ENCODE results near the gene AGPAT2. TPM values are rescaled to one million over a fixed set of nuclear protein-coding genes. Genes with fewer than 3 reads are reported as not detected.

AGPAT2 gene
- total RNA-seq, 1 donor from 2014 or later: 2.4 TPM

DNA sequence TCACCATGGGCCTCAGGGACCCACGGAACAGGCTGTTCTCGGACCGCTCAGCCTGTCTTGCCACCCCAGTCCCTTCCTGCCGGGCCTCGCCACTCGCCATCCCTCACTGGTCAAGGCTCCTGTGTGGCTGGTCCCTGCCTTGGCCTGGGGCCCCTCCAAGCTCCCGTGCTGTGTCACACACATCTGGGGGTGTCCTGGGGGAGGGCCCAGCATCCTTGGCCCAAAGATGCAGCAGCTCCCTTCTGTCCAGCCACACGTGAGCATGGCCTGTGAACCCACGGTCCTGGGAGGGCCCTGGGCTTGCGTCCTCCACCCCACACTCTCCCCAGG, 25.0 kb downstream of the AGPAT2 start:
- Histone ChIP-seq H3K4me1 (peaks cover 10% of the 10 kb centered on the region), H3K36me3 (no peaks in the 10 kb centered on the region), H2AFZ (replicated peaks) (no peak overlapping the region), H3K9me3 (ENCODE audit: low read depth) (no peaks in the 10 kb centered on the region), H4K20me1 (ENCODE audit: low read depth) (no peaks in the 10 kb centered on the region), H3K4me2 (no peak overlapping the region), H3F3A (ENCODE audit: low read depth) (peaks cover 15% of the 10 kb centered on the region), H3K79me2 (ENCODE audit: low read depth) (no peaks in the 10 kb centered on the region), H3K9ac (no peak overlapping the region), H3K4me3 (no peak overlapping the region), H3K27me3 (peaks cover 21% of the 10 kb centered on the region), H3K27ac (no peak overlapping the region)
- TF ChIP-seq EZH2phosphoT487 (IDR thresholded peaks at IDR 0.05): no peak
- H3K4me1 Mint-ChIP-seq: peaks cover 7% of the 10 kb centered on the region
- H3K9me3 Mint-ChIP-seq: peaks cover 2% of the 10 kb centered on the region
- H3K4me3 Mint-ChIP-seq: no peak overlapping the region
- DNase-seq (ENCODE audit: low spot score): no peak
- no peak overlapping the region for H3K27ac Mint-ChIP-seq
- no peaks in the 10 kb centered on the region for H3K36me3 Mint-ChIP-seq
- H3K27me3 Mint-ChIP-seq (ENCODE audit: insufficient read depth, low read depth): peaks cover 4% of the 10 kb centered on the region

DNA sequence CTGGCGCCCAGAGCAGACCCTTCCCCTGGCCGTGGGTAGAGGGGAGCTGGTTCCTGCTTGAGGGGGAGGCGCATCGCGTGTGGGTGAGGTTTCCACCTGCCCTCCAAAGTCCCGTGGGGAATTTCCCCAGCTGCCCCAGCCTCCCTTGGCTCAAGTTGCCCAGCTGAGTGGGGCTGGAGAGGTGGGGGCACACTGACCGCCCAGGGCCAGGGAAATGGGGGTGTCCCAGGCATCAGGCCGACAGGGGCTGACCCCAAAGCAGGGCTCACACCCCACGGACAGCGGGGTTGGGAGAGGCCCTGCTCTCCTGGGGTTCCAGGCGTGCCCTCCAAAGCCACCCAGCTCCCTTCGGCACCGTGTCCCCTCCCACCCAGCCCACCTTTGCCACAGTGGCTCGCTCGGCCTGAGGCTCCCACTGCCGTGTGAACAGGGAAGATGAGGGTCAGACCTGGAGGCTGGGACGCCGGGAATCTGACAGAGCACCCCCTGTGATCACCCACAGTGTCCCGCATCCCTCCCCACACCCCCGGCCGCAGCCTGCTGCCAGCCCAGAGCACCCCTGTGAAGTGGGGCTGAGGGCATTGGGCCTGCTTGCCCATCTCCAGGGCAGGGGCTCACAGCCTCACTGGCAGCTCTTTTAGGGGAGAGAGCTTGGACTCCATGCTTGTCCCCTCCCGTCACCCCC, 25.5 kb downstream of the AGPAT2 start:
- H3K9ac ChIP-seq: no peak overlapping the region
- no peak overlapping the region for H2AFZ ChIP-seq (replicated peaks)
- no peaks in the 10 kb centered on the region for H3K9me3 ChIP-seq (ENCODE audit: low read depth)
- Mint-ChIP-seq H3K27me3 (ENCODE audit: insufficient read depth, low read depth) (peaks cover 4% of the 10 kb centered on the region), H3K4me1 (peaks cover 7% of the 10 kb centered on the region), H3K9me3 (peaks cover 2% of the 10 kb centered on the region), H3K4me3 (no peak overlapping the region), H3K36me3 (no peaks in the 10 kb centered on the region), H3K27ac (no peak overlapping the region)
- no peak overlapping the region for H3K27ac ChIP-seq
- no peaks in the 10 kb centered on the region for H3K36me3 ChIP-seq
- H3K4me1 ChIP-seq: peaks cover 6% of the 10 kb centered on the region
- no peak for TF ChIP-seq CTCF (IDR thresholded peaks at IDR 0.05)
- TF ChIP-seq EZH2 (IDR thresholded peaks at IDR 0.05): no peak
- no peak for TF ChIP-seq EZH2phosphoT487 (IDR thresholded peaks at IDR 0.05)
- no peaks in the 10 kb centered on the region for H3K79me2 ChIP-seq (ENCODE audit: low read depth)
- peaks cover 13% of the 10 kb centered on the region for H3F3A ChIP-seq (ENCODE audit: low read depth)
- no peak overlapping the region for H3K4me3 ChIP-seq
- DNase-seq (ENCODE audit: low spot score): no peak
- H4K20me1 ChIP-seq (ENCODE audit: low read depth): no peaks in the 10 kb centered on the region
- H3K4me2 ChIP-seq: no peak overlapping the region
- peaks cover 19% of the 10 kb centered on the region for H3K27me3 ChIP-seq

GRCh38 chr9:136660971-136661550, 26.2 kb downstream of the AGPAT2 start:
- peaks cover 12% of the 10 kb centered on the region for H3K27me3 ChIP-seq
- H2AFZ ChIP-seq (replicated peaks): no peak overlapping the region
- peaks cover 3% of the 10 kb centered on the region for H3K4me1 ChIP-seq
- no peaks in the 10 kb centered on the region for H4K20me1 ChIP-seq (ENCODE audit: low read depth)
- no peaks in the 10 kb centered on the region for H3K36me3 ChIP-seq
- H3F3A ChIP-seq (ENCODE audit: low read depth): peaks cover 8% of the 10 kb centered on the region
- no peaks in the 10 kb centered on the region for H3K79me2 ChIP-seq (ENCODE audit: low read depth)
- H3K9ac ChIP-seq: no peak overlapping the region
- Mint-ChIP-seq H3K9me3 (peaks cover 2% of the 10 kb centered on the region), H3K36me3 (no peaks in the 10 kb centered on the region), H3K4me3 (no peak overlapping the region), H3K27ac (no peak overlapping the region), H3K27me3 (ENCODE audit: insufficient read depth, low read depth) (peaks cover 7% of the 10 kb centered on the region), H3K4me1 (peaks cover 5% of the 10 kb centered on the region)
- H3K9me3 ChIP-seq (ENCODE audit: low read depth): no peaks in the 10 kb centered on the region
- H3K4me3 ChIP-seq: no peak overlapping the region
- no peak overlapping the region for H3K27ac ChIP-seq
- DNase-seq (ENCODE audit: low spot score): no peak
- H3K4me2 ChIP-seq: no peak overlapping the region
- no peak for TF ChIP-seq EZH2 (IDR thresholded peaks at IDR 0.05)
- TF ChIP-seq EZH2phosphoT487 (IDR thresholded peaks at IDR 0.05): no peak
- TF ChIP-seq CTCF (IDR thresholded peaks at IDR 0.05): no peak
